Activated CD8-positive, alpha-beta memory T cell treated with anti-CD3 and anti-CD28 coated beads, Interleukin-2, amount 50 U/mL, for 48 hours (primary cell): ENCODE measurements around the gene GNB1L.

Experiments
- DNase-seq: peaks from one replicate; pipeline ENCODE4 v3.0.0-alpha.2; 2020

The GNB1L gene

GRCh38 chr22:19772673-19773469 is 81.8 kb downstream of the GNB1L start:
- no peak for DNase-seq

DNA sequence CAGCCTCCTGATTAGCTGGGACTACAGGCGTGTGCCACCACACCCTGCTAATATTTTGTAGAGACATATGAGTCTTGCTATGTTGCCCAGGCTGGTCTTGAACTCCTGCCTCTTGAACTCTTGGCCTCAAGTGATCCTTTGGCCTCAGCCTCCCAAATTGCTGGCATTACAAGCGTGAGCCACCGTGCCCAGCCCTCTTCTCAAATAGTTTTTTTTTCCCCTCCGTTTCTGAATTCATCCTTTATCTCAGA is 82.3 kb downstream of the GNB1L start:
- no peak for DNase-seq

GRCh38 chr22:19770349-19771220 is 84.1 kb downstream of the GNB1L start:
- DNase-seq = no peak

DNA sequence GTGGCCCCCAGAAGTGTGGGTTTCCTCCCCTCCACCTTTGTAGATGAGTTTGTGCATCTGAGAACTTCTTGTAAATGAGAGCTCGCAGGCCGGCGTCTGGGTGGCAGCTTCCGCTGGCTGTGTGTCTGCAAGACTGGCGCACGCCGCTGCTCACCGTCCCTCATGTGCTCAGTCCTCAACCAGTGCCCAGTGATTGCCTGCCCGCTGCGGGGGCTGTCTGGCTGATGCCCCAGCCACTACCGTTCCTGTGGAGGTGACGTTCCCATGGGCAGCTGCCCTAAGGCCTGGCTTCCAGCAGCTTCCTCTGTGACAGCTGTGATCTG is 85.3 kb downstream of the GNB1L start:
- no peak for DNase-seq

- DNase-seq = no peak
Measured at GRCh38 chr22:19767427-19768341, 87.0 kb downstream of the GNB1L start.

DNA sequence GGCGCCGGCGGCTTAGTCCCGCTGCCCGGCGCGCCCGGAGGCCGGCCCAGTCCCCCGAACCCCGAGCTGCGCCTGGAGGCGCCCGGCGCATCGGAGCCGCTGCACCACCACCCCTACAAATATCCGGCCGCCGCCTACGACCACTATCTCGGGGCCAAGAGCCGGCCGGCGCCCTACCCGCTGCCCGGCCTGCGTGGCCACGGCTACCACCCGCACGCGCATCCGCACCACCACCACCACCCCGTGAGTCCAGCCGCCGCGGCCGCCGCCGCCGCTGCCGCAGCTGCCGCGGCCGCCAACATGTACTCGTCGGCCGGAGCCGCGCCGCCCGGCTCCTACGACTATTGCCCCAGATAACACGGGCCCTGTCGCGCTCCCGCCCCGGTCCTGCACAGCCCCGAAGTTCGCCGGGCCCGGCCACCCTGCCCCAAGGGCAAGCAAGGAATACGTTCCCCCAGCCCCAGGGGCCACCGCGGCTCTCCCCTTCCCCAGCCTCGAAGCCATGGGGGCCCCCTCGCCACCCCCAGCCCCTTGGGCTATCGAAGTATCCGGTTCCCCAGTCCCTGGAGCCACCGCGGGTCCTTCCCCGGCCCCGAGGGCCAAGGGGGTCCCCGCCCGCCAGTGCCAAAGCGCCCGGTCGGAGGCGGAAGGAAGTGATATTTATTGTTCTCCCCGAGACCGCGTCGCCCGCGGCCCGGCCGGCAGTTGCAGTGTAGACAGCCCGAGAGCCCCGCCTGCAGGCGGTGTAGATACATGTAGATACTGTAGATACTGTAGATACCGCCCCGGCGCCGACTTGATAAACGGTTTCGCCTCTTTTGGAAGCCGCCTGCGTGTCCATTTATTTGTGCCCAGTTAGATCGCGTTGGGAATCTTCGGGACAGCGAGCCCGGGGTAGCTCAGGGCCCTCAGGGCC is 87.9 kb downstream of the GNB1L start:
- peak; percentile 73 for DNase-seq

GRCh38 chr22:19766240-19766510 is 88.5 kb downstream of the GNB1L start:
- no peak for DNase-seq

DNA sequence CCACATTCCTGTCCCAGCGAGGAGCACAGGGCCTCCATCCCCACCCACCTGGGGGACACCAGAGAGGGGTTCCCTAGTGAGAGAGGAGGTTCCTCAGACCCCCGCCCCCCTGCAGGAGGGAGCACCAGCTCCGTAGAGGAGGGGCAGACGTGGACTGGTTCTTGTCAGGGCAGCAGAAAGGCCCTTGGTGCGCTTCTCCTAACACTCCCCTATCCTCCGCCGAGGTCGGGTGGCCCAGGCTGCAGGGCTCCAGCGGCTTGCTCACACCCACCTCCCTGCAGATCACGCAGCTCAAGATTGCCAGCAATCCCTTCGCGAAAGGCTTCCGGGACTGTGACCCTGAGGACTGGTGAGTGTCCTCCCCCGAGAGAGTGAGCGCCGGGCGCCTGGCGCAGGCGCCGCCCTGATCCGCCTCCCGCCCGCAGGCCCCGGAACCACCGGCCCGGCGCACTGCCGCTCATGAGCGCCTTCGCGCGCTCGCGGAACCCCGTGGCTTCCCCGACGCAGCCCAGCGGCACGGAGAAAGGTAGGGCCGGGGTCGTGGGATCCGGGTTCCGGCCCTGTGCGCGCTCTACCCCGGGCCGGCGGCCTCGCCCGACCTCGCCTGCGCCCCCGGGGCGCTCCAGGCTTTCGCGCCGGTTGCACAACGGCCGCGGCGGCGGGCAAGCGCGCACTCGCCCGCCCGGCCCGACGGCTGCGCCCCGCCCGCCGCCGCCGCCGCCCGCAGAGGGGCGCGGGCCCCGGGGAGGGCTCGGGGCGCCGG is 89.0 kb downstream of the GNB1L start:
- no peak for DNase-seq

DNA sequence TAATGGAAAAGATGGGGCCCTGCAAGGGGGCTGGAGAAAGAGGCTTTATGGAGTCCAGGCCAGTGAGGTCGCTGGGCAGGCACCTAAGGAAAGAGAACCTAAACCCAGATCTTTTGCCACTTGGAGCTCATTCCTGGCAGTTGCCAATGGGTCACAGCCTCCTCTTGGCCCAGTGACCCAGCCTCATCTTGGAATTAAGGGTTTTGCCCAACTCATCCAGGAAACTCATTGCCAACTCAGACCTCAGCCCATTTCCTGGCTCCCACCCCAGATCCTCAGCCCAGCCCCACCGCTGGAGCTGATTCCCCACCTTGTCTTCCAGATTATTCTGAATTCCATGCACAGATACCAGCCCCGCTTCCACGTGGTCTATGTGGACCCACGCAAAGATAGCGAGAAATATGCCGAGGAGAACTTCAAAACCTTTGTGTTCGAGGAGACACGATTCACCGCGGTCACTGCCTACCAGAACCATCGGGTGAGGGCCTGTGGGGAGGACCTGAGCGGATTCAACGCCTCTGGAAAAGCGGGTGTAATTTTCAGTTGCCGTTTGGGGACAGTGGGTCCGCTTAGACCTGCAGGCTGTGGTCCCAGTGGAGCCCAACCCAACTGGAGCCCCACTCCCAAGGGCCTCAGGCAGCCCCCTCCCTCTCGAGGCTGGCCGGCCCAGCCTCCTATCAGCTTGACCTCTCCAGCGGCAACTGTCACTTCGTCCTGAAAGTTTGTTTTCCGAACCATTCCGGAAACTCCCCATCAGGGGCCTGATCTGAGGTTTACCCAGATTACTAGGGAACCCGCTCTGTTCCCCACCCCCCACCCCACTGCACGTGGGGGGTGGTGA is 89.8 kb downstream of the GNB1L start:
- DNase-seq = no peak

DNA sequence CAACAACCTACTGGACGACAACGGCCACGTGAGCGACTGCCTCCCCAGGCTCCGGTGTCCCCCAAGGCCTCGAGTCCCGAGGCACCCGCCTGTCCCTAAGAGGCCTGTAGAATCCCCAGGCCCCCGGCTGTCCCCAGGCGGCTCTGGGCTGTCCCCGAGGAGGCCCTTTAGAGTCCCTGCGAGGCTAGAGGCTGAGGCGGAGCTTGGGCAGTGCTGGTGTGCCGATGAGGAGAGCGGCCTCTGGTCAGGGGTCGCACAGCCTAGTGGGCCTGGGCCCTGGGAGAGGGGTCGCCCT is 90.4 kb downstream of the GNB1L start:
- no peak for DNase-seq

DNA sequence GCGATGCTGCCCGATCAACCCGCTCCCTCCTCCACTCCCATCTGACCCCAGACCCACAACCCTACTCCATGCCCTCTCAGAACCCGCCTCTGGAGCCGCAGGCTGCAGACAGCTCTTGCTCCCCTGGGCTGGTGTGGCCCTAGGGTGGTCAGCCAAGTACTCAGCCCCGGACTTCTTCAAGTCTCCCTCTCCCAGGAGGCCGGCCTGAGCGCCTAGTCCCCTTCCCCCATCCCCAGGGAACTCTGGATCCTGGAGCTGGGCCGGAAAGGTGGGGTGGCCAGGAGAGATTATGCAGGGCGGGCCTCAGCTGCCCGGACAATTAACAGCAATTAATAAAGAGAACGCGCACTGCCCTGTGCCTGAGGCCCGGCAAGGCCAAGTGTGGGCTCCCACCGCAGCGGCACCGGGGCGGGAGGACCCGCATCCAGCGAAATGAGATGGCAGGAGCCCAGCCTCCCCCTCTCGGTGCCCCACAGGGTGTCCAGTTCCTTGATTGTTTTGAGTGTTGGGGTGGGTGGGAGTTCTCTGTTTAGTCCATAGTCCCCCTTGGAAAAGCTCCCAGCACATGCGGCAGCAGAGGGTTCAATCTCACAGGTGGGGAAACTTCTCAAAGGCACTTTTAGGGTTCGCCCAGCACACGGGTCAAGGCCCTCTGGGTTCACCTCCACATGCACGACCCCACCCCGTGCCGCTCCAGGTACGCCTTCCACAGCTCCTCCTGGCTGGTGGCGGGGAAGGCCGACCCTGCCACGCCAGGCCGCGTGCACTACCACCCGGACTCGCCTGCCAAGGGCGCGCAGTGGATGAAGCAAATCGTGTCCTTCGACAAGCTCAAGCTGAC is 91.0 kb downstream of the GNB1L start:
- DNase-seq = no peak

DNA sequence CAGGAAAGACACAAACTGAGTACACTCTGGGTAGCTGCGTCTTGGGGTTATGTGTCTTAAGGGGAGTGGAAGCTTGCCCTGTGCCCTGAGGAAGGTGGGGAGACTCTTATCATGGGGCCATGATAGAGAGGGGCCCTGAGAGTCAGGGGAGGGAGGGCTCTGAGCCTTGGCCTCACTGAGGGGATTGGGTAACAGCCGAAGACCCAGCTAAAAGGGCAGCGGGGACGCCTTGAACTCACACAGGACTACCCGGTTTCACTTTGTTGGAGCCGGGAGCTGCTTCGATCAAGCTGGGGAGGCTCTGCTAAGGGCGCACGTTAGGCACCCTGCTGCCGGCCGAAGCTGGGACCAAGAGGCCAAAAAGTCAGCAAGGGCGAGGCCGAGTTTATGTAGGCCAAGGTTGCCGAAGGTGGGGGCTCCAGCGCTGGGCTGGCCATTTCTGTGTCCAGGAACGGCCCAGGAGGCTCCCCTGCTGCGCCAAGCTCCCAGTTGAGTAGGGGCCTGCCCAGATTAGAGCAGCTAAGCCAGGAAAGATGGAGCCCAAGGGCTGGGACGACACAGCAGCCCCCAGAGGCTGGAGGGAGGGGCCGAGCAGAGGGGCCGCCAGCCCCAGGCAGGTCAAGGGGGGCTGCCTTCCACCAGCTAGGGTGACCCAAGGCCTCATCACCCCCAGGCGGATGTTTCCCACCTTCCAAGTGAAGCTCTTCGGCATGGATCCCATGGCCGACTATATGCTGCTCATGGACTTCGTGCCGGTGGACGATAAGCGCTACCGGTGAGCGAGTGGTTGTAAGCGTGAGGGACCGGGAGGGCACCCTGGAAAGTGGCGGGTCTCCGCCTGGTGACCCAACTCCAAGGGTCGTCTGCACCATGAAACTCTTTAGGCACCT is 91.9 kb downstream of the GNB1L start:
- no peak for DNase-seq

DNA sequence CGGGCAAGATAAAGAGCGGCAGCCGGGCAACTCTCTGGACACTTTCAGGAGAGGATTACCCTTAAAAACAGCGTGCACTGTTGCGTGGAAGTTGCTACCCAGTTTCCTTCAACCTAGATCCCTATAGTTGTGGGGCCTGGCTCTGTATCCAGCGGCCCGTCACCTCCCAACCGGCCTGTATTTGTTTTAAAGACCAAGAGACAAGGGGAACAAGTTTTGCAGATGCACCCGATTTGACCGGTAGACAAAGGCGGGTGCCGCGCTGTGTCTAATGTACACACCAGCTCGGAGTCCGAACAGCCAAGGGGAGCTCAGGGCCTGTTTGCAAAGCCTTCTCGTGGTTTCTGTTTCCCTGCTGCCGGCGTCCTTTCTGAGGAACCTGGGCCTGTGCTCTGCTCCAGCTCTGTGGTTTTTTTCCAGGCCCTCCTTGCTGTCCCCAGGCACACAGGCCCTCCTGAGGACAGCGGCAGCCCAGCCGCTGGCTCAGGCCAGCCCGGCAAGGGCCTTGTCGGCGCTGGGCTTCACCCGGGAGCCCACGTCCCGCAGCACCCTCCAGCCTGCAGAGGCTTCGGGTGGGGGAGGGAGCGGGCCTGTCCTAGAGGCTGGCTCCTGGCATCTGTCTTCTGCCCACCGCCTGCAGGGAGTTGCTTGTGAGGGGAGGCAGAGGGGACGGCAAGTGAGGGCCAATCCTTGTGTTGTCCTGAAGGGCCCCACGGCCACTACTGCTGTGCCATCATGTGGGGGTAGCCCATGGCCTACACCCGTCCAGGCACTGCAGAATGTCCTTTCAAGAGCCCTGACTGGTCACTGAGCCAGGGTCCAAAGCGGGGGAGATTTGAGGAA is 92.7 kb downstream of the GNB1L start:
- no peak for DNase-seq

DNA sequence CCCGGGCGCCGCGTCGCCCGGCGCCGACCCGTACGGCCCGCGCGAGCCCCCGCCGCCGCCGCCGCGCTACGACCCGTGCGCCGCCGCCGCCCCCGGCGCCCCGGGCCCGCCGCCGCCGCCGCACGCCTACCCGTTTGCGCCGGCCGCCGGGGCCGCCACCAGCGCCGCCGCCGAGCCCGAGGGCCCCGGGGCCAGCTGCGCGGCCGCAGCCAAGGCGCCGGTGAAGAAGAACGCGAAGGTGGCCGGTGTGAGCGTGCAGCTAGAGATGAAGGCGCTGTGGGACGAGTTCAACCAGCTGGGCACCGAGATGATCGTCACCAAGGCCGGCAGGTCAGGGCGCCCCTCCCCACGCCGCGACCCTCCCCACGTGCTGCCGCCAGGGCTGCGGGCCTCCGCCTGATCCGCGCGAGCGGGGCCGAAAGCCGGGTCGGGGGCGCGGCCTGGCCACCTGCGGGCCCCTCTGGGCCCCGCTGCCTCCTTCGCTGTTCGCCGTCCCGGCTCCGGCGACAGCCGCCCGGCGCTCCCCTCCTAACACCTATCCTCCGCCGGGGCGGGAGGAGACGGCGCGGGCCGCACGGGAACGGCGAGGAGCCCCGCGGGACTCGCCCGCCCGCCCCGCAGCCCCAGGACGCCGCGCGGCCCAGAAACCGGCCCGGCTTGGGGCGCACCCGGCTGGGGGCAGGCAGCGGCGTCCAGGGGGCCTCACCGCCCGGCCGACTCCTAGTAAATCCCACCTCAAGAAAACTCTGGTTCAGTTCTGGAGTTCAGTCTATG is 93.5 kb downstream of the GNB1L start:
- no peak for DNase-seq

DNA sequence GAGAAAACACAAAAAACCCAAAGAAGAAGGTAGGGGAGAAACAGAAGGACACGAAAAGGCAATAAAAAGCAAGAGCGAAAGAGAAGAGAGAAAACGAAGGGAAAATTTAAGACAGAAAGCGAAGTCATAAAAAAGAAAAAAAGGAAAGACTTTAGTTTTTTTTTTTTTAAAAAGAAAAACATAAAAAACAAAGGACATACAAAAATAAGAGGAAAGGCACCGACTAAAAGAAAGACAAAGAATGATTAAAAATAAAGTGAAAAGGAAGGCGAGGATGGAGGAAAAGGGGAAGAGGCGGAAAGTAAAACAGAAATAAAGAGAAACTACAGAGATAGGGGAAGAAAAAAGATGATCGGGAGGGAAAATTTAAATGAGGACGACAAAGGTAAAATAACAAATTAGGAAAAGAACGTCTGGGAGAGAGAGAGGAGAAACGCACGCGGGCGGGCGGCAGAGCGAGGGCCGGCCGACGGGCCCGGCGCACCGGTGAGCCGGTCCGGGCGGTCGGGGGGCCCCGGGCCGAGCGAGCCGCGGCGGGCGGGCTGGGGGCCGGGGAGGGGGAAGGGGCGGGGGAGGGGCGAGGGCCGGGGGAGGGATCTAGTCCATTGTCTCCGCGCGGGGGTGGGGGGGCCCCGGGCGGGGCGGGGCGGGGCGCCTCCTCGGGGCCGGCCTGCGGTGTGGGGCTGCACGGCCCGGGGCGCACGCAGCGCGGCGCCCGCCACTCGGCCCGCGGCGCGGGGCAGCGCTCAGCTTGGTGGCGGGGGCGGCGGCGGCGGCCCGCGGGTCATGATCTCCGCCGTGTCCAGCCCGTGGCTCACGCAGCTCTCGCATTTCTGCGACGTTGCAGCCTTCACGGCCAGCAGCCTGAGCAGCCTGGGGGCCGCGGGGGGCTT is 94.4 kb downstream of the GNB1L start, which contains the start of gene TBX1:
Gene TBX1, plus strand, starts transcription at position 721 of the 893 bp plus-strand sequence. Its CDS starts 66 bp downstream, at position 787.
- no peak for DNase-seq

- no peak for DNase-seq
Measured at GRCh38 chr22:19759427-19760057, 95.1 kb downstream of the GNB1L start.
